HUDEP-2 (cell line): ENCODE data around the gene LRCOL1.

ENCODE experiments used
- DNase-seq, 76 experiments: peaks; one replicate each; lab custom pipeline; 2025; ENCODE audit not compliant: unreplicated experiment in 76 of 76; lab: John Stamatoyannopoulos, UW

LRCOL1 gene

GRCh38 chr12:132610051-132610759, at the start of gene LRCOL1:
LRCOL1 (minus strand) TSS chr12:132610582; CDS start chr12:132606251, 4,331 bp downstream.
- DNase-seq, result no peak

GRCh38 chr12:132660052-132660451, 49.7 kb upstream of the LRCOL1 start:
- no peak for DNase-seq

GRCh38 chr12:132659146-132659545, 48.8 kb upstream of the LRCOL1 start:
- no peak for DNase-seq

GRCh38 chr12:132658149-132658894, 47.9 kb upstream of the LRCOL1 start:
- no peak for DNase-seq

- no peak for DNase-seq
These were observed 46.8 kb upstream of the LRCOL1 start for GRCh38 chr12:132657004-132657727.

- DNase-seq, result no peak
These were observed 43.3 kb upstream of the LRCOL1 start for GRCh38 chr12:132653567-132654290.

GRCh38 chr12:132651444-132652100, 41.2 kb upstream of the LRCOL1 start:
- no peak for DNase-seq

- no peak for DNase-seq
These were observed 39.0 kb upstream of the LRCOL1 start for GRCh38 chr12:132649226-132649945.

GRCh38 chr12:132648616-132649225, 38.3 kb upstream of the LRCOL1 start:
- DNase-seq, result no peak

- no peak for DNase-seq
These were observed 37.5 kb upstream of the LRCOL1 start for GRCh38 chr12:132647858-132648257.

- DNase-seq, result no peak
These were observed 36.5 kb upstream of the LRCOL1 start for GRCh38 chr12:132646850-132647249.

- DNase-seq, result no peak
These were observed 32.8 kb upstream of the LRCOL1 start for GRCh38 chr12:132642846-132643835.

- no peak for DNase-seq
These were observed 31.6 kb upstream of the LRCOL1 start for GRCh38 chr12:132641811-132642650.

GRCh38 chr12:132640936-132641335, 30.6 kb upstream of the LRCOL1 start:
- no peak for DNase-seq

GRCh38 chr12:132639956-132640520, 29.7 kb upstream of the LRCOL1 start:
- DNase-seq, result no peak

- peak in 2 of 76 experiments; percentile 5 to 15 for DNase-seq
These were observed 28.4 kb upstream of the LRCOL1 start for GRCh38 chr12:132638541-132639408.
